Left renal cortex interstitium (tissue), 4 donors: ENCODE results near the gene WFDC1. TPM values are rescaled to one million over a fixed set of nuclear protein-coding genes. Genes with fewer than 3 reads are reported as not detected.

ENCODE experiments used
- DNase-seq, 4 donors: peaks; one replicate each; pipeline ENCODE4 v3.0.0-alpha.2; 2013; ENCODE audit warnings: low read depth in 4 of 4, low spot score in 2 of 4, missing footprints in 1 of 4
- polyA plus RNA-seq, 4 donors: library from polyadenylated mRNA; unstranded; fragments of 120-200 nt; gene quantifications; one replicate each; pipeline ENCODE4 v1.2.1, GENCODE V29; 2013; ENCODE audit not compliant: insufficient read length in 4 of 4

Gene WFDC1
- polyA plus RNA-seq, 4 donors = 3.1 to 4.3 (median 3.6) TPM

DNA sequence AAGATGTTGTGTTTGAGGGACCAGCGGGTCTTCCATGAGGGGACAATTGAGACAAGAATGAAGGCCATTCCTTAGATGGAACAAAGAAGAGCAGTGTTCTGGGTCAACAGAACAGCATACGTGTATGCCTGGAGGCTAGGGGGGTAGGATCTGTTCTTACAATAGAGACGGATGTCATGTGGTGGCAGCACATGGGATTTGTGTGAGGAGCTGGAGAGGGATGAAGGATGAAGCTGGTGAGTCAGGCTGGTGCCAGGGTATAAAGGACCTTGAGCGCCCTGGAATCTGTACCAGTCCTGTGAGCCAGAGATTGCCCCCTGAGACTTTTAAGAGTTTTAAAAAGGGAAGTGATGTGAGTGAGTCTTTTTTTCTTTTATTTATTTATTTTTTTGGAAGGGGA is 22.8 kb upstream of the WFDC1 start:
- no peak for DNase-seq

DNA sequence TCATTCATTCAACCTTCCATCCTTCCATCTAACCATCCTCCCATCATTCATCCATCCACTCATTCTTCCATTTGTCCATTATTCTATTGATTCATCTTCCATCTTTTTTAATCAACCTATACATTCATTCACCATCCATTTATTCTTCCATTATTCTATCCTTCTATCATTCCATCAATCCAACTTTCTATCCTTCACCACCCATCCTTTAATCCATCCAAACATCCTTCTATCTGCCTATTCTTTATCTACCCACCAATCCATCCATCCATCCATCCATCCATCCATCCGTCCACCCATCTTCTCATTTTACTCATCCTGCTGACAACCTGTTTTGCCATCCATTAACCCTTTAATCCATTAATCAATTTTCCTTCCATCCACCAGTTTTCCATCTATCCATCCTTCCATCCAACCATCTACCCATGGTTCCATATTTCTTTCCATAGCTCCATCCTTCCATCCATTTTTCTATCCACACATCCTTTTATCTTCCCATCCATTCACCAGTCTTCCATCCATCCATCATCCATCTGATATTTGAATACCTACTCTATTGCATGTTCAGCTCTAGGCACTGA is 21.8 kb upstream of the WFDC1 start:
- no peak for DNase-seq

DNA sequence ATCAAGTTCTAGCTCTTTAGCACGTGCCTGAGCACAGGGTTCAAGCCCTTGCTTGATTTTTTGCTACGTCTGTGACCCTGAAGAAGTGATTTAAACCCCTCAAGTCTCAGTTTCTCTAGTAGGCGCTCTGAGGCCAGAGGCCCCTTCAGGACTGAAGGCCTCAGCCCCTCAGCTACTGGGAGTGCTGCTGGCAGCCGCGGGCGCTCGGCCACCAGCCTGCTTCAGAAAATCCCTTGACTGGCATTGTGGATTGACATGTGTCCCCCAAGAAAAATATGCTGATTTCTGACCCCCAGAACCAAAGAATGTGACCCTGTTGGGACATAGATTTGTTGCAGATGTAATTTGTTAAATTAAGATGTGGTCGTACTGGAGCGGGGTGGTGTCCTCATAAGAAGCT is 20.2 kb upstream of the WFDC1 start:
- no peak for DNase-seq

DNA sequence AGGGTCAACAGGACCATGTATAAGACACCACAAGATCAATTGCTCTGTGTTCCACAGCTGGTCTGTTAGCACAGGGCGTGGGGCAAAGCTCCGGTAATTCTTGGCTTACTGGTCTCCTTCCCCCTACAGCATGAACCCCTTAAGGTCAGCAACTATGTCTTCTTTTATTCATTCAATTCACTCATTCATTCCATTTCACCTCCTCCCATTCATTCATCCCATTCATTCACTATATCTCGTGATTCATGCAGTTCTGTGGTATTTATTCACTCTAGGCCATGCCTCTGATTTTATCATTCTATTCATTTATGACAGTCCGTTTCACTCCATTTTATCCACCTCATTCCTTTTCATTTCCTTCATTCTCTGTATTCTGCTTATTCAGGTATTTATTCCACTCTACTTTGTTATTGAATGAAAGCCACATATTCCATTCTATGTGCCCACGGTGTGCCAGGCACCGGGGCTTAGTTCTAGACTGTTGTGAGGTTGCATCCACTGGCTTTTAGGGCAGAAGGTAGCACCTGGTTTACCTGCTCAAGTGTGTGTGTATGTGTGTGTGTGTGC is 19.0 kb upstream of the WFDC1 start:
- DNase-seq = no peak

DNA sequence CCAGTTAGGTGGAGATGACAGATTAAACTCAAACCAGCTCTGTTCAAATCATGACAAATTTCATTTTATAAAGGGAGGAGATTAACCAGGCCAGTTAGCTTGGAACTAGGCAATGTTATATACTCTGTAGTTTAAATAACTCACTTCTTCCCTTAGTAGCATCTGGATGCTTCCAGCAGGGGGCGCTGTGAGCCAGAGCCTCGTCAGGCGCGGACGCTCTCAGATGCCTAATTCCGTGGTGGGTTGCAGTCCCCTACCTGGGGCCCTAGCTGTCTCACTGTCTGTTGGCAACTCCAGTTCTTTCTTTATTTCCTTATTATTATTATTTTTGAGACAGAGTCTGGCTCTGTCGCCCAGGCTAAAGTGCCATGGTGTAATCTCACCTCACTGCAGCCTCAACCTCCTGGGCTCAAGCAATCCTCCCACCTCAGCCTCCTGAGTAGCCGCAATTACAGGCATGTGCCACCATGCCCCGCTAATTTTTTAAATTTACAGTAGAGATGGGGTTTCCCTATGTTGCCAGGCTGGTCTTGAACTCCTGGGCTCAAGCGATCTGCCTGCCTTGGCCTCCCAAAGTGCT is 17.3 kb upstream of the WFDC1 start:
- no peak for DNase-seq

DNA sequence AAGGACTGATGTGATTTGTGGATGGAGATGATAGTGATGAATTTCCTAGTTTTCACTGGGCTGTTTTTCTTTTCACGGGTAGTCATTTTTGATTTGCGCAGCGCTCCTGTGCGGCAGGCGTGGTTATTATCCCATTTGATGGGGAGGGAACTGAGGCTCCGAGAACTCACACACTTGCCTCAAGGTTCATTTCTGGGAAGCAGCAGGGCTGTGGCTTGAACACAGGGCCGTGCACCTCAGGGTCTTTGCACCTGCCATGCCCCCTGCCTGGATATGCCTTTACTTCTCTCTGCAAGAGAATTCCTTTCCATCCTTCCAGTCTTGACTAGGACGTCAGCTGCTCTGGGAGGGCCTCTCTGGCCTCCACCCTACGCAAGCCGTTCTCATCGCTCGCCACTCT is 16.3 kb upstream of the WFDC1 start:
- DNase-seq = no peak

DNA sequence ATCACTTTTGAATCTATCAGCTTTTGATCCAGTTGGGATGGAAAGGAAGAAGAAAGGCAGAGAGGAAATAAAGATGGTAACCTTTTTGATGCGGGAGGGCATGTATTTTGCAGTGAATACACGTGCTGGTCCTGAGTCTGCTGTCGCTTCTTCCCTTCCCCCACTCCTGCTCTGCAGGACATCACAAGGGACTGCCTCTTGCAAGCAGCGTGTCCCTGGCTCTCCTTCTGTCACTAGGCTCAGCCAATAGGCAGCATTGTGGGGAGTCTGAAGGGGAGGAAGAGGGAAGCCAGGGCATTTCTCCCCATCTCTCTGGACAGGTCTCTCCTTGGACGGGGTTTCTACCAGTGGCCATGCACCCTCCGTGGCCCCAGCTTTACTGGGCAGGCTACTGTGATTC is 15.7 kb upstream of the WFDC1 start:
- DNase-seq = no peak

DNA sequence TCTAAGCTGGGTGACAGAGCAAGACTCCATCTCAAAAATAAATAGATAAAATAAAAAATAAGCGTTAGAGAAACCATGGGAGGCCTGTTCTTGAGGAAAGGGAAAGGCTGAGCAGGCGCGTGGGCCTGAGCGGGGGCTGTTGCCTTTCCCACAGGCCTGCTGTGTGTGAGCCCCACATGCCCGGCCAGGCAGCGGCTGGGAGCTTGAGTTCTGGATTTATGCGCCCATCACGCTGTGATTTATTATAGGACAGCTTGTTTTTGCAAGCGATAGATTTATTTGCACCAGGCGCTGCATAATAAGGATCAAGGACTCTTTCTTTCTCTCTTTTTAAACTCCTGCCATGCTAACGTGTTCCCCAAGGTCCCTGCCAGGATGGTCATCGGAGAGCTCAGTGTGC is 14.8 kb upstream of the WFDC1 start:
- no peak for DNase-seq

DNA sequence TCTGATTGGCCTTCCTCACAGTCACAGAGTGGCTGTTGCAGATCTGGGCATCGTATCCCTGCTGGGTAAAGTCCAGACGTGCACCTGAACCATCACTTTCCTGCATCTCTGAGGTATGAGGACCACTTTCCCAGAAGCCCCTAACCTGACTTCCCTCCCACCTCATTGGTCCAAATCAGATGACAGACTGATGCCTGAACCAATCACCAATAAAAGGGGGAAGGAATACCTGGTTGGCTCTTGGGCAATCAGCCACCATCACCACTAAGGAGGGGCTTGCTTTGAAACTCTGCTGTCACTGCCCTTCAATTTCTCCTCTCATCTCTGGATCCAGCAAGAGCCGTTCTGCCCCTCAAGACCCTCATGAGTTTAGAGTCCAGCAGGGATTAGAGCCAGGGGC is 13.6 kb upstream of the WFDC1 start:
- no peak for DNase-seq

DNA sequence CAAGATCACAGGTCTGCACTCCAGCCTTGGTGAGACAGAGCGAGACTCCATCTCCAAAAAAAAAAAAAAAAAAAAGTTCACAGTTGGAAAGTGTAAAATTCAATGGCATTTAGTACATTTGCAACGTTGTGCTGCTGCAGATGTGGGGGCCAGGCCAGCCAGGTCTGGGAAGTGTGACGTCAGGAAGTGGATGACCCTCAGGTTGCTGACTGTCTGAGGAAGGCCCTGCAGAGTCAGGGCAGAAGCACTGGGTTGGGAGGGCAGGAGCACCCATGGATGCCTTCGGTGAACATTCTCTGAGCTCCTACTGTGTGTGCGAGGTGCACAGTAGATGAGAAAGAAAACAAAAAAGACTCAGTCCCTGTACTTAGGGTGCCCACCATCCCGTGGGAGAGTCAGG is 12.1 kb upstream of the WFDC1 start:
- no peak for DNase-seq

DNA sequence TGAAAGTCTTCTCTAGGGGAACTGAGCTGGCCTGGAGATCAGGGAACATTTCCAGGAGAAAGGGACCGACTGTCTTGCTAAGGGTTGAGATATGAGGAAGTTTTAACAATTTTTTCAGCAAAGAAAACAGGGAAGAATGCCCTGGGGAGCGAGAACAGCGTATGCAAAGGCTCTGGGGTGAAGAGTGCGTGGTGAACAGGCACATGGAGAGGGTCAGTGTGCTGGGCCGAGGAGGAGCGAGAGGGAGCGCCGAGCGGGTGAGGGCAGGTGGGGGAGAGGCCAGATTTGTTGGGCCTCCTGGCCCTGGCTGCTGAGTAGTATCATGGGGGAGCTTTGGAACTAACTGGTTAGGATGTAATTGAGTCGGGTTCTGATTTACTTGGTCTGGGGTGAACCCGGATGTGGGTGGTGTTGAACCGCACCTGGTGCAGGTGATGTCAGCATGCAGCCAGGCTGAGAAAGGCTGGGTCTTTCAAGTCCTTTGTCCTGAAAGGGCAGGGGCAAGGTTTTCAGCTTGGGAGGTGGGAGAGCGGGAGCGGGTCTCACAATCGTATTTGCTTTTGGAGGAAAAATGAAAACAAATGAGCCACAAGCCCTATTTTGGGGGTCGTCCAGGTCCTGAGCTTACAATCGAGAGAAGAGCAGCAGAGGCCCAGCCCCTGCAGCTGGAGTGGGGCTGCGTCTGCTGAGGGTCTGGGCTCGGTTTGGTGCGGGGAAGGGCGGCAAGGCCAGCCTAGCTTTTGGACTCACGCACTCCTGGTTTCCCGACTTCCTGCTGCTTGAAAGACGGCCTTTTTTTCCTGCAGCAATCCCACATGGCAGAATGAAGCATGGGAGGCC is 11.1 kb upstream of the WFDC1 start:
- DNase-seq = no peak

DNA sequence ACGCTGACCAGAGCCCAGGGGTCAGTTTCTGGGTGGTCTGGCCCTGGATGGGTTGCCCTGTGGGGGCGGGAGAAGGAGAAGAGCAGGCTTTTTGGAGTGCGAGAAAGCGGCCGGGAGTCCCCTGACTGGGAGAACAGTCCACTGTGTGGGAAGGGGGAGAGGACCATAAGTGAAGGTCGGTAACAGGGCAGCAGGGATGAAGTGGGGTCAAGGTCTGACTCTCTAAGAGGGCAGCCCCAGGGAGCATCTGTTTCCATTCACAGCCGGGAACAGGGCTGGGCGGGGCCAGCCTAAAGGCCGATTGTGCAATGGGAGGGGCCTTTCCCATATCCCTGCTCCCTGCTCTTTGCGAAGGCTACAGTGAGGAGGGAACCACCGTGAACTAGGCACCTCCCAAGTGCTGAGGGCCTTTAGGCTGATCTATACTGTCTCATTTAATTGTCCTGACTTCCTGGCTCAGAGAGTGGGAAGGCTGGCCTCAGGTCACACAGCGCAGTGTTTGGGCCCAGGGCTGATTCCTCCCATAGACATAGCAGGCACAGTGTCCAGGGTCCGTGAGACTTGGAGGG is 10.4 kb upstream of the WFDC1 start:
- DNase-seq = peak in 1 of 4 donors; percentile 43

DNA sequence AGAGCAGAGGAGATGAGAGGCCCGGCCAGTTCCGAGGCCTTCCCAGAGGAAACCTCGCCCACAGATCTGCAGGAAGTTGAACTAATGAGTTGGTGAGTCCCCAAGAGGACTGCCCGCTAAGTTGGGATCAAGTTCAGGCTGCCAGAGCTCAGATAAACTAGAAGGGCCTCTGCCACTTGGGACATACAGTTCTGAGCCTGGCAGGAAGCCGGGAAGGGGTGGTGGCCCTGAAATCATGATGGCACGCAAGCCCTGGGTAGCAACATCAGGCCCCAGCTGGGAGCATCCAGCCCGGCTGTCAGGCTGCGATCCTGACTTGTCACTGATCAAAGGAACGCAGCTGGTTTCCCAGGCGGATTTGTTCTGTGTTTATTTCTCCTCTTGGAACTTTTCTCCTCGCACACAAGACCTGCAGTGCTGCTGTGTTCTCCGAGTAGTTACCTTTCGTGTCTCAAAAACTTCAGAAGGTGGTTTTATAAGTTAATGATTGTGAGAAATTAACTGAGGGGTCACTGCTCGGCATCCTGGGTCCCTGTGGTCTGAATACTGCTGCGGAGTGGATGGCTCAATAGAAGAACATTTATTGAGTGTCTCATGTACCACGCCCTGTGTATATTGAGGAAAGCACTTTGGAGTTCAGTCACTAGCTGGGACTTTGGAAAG is 8.0 kb upstream of the WFDC1 start:
- DNase-seq = no peak

DNA sequence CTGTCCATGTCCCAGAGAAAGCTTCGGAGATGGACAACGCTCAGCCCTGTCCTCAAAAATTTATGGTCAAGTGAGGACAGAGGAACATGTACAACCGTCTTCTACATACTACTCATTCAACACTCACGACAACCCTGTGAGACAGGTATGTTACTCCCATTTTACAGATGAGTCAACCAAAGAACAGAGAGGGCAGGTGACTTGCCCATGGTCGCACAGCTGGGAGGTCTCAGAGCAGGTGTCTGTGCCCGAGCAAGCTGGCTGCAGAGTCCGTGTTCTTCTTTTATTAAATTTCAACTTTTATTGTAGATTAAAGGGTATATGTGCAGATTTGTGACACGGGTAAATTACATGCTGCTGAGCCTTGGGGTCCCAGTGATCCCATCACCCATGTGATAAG is 5.8 kb upstream of the WFDC1 start:
- no peak for DNase-seq

DNA sequence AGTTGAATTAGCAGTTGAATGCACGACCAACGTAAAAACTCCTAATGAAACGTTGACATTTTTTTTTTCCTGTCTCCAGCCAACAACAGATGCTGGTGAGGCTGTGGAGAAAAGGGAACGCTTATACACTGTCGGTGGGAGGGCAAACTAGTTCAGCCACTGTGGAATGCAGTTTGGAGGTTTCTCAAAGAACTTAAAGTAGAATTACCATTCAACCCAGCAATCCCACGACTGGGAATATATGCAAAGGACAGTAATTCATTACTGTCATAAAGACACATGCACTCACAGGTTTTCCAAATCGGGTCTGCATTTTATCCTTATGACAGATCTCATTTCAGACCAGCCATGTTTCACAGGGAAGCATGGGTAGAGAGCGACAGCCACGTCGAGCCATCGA is 3.5 kb upstream of the WFDC1 start:
- DNase-seq = no peak

DNA sequence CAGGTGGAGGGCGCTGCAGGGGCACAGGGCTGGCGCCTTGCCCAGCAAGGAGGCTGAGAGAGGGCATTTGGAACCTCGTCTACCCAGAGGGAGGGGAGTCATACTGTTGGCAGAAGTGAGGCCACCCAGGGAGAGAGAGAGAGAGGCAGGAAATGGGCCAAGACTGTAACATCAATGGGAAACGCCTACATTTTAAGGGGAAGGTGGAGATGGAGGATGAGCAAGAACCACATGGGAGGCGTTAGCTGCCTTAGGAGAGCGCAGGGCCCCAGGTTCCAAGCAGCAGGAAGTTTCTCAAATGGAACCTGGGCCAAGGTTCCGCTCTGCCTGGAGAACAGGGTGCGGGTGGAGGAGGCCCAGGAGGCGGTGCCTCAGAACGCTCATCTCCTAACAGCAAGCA is 2.7 kb upstream of the WFDC1 start:
- no peak for DNase-seq

DNA sequence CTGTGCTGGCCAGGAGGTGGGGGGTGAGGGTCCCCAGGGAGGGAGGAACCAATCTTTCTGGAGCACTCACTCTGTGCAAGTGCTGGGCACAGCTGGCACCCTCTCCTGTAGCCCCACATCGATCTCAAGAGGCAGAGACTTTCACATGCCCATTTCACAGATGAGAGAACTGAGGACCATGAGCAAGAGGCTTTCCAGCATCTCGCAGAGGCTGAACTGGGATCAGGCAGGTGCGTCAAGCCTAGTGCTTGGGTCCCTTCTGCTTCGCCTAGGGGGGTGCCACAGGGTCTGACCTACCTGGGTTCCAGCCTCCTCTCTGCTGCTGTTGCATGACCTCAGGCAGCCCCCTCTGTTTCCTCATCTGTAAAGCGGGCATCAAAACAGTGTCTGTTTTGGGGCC is 1.3 kb upstream of the WFDC1 start:
- no peak for DNase-seq

DNA sequence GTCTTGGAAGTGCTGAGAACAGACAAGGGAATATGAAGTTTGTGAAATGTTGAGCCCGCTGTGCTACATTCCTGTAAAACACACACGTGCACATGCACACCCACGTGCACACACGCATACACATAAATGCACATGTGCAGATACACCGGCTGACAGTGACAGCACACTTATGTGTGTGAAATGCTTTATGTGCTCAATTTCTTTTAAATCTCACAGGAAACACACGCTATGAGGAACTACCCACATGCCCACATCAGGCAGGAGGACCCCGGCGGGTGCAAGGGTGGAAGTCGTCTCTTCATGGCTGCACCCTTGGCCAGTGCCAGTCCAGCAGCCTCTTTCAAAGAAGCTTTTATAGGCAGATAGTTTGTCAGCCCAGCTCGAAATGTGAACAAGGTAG is 561 bp upstream of the WFDC1 start:
- DNase-seq = no peak

DNA sequence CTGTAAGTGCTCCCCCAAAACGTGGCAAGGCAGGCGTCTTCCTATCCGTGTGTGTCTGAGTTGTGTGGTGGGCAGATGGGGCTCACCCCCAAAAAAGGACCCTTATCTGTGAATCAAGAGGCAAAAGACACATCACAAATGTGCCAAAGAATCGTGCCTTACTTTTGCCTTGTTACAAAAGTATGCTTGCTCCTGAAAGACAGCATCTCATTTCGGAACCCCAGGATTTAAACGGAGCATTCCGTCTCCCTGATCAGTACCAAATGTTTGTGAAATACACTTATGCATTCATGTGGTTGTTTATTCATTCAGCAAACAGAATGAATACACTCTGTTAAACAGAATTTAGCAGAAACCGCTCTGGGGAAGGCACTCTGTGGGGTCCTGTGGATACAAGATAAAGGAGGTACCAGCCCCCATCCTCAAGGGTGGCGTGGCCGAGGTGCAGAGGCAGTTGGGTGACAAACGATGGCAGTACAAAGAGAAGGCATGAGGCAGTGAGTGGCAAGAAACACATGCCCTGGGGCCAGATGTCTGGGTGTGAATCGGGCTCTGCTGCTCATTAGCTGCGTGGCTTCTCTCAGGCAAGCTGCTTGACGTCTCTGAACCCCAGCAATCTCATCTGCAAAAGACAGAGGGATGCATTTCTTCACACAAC is 654 bp downstream of the WFDC1 start:
- DNase-seq = no peak

DNA sequence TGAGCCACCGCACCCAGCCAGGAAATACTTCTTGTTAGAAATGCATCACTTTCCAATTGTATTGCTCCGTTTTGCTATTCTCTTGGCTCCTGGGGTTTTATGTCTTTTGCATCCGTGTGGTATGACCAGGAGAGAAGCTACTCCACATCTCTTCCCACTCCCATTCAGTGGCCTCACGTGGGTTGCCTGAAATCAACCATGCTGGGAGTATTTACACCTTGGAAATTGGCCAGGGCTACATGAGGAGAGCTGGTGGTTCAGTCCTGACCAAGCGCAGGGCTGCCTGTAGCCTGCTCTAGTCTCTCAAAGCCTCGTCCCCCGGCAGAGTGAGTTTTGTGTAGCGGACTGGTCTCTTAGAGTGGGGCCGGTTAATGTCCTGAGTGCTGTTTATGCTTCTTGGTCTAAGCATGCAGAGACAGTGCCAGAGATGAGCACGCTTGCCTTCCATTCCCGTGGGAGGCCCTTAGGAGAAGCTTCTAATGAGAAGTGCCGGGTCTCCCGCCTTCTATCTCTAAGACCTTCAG is 3.8 kb downstream of the WFDC1 start:
- no peak for DNase-seq
